Purkinje cell (primary cell): ENCODE results near the gene HOXC10. TPM values are rescaled to one million over a fixed set of nuclear protein-coding genes. Genes with fewer than 3 reads are reported as not detected.

Experiments used
- polyA plus RNA-seq: library from polyadenylated mRNA; unstranded; fragments of >200 nt; fragmentation: Nextera tagmentation; gene quantifications from 2 replicates; pipeline ENCODE4 v1.2.1, GENCODE V29; 2014

HOXC10 gene
- polyA plus RNA-seq: not detected in 2 replicates

DNA sequence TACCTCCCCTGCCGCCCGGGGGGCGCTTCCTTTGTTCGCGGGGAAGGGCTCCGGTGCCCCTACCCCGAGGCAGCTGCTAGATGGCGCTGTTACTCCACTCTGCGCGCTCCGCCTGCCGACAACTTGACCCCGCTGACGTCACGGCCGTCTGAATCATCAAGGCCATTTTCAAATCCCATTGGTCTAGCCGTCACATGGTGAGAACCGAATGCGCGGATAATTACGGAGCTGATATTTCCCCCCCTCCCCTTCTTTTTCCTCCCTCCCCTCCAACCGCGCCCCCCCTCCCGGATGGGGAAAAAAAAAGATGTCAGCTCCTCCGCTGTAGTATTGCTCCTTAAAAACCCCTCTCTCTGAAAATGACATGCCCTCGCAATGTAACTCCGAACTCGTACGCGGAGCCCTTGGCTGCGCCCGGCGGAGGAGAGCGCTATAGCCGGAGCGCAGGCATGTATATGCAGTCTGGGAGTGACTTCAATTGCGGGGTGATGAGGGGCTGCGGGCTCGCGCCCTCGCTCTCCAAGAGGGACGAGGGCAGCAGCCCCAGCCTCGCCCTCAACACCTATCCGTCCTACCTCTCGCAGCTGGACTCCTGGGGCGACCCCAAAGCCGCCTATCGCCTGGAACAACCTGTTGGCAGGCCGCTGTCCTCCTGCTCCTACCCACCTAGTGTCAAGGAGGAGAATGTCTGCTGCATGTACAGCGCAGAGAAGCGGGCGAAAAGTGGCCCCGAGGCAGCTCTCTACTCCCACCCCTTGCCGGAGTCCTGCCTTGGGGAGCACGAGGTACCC lies at the start of gene HOXC10:
Gene HOXC10, plus strand, starts transcription at position 246 of the 791 bp plus-strand sequence. Its CDS starts 114 bp downstream, at position 360.

DNA sequence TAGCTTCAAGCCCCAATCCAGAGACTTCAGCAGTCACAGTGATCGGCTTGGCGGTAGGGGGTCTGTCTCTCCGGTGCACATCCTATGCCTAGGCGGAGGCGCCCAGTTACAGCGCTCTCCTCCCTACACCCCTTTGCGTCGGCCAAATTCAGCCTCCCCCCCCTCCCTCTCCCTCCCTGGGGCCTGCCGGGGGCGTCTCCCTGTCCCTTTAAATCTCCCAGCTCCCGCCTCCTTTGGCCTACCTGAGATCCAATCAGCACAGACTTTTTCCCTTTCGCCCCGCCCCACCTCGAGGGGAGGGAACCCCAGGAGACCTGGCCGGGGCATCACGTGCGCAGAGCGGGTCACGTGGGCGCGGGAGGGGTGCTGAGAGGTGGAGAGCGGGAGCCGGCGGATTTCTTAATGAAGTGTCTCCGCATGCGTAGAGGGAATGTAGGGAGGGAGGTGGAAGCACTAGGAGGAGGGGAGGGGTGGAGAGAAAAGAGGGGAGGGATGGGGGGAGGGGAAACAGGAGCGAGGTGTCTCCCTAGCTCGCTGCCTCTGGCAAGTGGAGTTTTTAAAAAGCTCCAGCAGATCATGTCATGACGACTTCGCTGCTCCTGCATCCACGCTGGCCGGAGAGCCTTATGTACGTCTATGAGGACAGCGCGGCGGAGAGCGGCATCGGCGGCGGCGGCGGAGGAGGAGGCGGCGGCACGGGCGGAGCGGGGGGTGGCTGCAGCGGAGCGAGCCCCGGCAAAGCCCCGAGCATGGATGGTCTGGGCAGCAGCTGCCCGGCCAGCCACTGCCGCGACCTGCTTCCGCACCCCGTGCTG lies 46.4 kb upstream of the HOXC10 start, which contains the start of gene HOXC13:
Gene HOXC13, plus strand, starts transcription at position 506 of the 815 bp plus-strand sequence. Its CDS starts 76 bp downstream, at position 582.

DNA sequence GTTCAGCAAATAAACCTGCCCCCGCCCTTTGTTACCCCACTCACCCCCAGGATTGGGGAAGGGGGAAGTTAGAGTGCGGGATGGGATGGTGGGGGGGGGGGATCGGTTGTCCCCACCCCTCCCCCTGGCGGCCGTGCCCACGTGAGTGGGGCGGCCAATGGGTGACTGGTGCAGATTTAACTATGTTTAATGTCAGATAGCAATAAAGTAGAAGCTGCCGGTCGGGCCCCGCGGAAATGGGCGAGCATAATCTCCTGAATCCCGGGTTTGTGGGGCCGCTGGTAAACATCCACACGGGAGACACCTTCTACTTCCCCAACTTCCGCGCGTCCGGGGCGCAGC lies 30.3 kb upstream of the HOXC10 start, which contains the start of gene HOXC12:
Gene HOXC12, plus strand, starts transcription at position 210 of the 342 bp plus-strand sequence. Its CDS starts 27 bp downstream, at position 237.

DNA sequence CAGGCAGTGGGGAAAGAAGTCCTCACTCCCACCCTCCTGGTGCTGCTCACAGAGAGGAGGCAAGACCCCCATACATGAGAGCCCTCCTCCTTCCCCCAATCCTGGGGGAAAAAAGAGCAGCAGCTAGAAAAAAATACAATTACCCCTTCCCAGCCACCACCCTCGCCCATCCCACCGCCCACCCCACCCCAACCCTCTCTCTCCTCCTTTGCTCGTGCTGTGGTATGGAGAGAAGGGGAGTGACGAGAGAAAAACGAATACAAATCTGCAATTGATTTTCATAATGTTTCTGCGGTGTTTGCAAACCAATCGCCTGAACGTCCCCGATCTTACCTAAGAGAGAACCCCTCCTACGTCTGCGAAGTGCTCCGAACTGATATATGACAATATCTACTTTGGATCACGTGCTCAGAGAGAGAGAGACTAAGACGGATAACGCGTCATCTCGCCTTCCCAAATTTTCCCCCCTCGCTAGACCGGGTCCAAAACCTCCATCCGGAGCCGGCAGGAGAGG lies 12.2 kb upstream of the HOXC10 start, which contains the start of gene HOXC11:
Gene HOXC11, plus strand, starts transcription at position 405 of the 514 bp plus-strand sequence. CDS start 116 bp downstream, outside the sequence.

DNA sequence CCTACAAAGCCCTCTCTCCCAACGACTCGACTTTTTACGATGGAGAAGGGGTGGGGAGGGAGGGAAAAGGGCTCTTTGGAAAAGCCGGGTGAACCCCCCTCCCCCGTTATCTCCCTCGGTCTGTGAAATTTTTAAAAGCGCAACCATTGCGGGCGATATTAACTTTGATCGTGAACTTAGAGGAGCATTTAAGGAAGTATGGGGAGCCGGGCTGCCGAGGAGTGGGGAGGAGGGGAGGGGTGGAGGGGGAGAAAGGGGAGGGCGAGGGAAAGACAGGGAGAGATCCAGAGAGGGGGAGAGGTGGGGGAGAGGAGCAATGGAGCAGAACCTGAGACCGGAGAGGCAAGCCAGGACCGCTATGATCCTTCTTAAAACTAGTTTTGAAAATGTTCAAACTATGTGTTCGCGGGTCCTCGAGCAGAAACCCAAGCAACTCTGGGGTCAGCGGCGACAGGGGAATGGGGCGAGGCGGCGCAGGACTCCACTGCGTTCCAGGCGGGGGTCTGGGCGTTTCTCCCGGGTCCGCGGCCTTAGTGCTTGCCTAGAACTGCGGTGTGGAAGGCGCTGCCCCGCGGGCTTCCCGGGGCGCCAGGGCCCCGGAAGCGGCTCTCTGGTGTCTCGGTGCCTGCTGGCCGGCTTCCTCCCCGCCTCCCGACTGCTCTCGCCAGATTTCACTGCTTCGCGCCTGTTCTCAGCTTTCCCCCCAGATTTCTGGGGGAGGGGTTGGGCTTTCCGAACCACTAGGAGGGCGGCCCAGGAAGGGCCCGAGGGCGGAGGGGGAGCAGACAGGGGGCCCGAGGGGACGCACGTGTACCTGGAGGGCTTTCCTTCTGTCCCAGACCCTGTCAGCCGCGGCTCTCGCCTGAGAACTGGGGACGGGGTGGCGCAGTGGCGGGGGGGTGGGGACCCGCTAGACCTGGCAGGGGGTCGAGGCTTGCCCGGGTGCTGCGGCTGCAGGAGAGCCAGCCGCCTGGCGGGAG lies 10.6 kb upstream of the HOXC10 start, which contains the start of gene HOTAIR:
Gene HOTAIR, minus strand, starts transcription at position 871 of the 980 bp plus-strand sequence.

DNA sequence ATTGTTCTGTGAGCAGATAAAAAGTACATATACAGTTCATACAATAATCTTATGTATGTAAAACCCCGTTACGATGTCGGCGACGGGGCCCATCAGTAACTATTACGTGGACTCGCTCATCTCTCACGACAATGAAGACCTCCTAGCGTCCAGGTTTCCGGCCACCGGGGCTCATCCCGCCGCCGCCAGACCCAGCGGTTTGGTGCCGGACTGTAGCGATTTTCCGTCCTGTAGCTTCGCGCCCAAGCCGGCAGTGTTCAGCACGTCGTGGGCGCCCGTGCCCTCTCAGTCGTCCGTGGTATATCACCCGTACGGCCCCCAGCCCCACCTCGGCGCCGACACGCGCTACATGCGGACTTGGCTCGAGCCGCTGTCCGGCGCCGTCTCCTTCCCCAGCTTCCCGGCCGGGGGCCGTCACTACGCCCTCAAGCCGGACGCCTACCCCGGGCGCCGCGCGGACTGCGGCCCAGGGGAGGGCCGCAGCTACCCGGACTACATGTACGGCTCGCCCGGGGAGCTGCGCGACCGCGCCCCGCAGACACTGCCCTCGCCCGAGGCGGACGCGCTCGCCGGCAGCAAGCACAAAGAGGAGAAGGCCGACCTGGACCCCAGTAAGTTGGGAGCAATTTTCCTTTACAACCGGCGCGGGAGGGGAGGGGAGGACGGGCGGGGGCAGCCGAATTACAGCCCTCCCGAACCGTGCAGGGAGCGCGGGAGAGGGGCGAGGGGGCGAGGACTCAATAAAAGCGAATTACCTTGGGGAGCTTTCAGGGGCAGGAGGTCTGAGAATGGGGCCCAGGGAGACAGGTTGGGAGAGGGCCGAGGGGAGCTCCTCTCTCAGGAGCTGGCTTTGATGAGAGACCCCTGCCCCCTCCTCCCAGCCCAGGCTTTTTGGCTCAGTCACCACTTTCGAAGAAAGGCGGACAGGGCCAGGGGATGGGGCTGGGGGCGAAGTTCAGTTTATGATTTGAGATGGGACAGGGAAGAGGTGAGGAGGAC lies 15.5 kb downstream of the HOXC10 start, which contains the start of gene HOXC9:
Gene HOXC9, plus strand, starts transcription at position 46 of the 999 bp plus-strand sequence. Its CDS starts 28 bp downstream, at position 74.

DNA sequence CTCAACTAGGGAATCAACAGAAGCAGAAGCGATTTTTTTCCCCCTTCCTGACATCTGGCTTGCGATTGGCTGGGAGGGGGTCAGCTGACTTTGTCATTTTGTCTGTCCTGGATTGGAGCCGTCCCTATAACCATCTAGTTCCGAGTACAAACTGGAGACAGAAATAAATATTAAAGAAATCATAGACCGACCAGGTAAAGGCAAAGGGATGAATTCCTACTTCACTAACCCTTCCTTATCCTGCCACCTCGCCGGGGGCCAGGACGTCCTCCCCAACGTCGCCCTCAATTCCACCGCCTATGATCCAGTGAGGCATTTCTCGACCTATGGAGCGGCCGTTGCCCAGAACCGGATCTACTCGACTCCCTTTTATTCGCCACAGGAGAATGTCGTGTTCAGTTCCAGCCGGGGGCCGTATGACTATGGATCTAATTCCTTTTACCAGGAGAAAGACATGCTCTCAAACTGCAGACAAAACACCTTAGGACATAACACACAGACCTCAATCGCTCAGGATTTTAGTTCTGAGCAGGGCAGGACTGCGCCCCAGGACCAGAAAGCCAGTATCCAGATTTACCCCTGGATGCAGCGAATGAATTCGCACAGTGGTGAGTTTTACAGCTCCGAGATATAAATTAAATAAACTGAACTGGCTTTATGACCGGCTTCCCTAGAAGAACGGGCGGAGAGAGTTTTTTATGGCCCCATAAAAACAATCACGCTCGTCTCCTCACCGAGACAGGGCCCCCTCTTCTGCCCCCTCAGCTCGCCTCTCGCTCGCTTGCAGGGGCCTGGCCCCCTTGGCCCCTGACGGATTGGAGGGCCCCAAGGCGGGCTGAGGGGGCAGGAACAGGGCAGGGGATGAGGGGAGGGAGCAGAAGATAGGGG lies 43.6 kb downstream of the HOXC10 start, which contains the start of gene HOXC6:
Gene HOXC6, plus strand, starts transcription at position 127 of the 888 bp plus-strand sequence. Its CDS starts 82 bp downstream, at position 209.

DNA sequence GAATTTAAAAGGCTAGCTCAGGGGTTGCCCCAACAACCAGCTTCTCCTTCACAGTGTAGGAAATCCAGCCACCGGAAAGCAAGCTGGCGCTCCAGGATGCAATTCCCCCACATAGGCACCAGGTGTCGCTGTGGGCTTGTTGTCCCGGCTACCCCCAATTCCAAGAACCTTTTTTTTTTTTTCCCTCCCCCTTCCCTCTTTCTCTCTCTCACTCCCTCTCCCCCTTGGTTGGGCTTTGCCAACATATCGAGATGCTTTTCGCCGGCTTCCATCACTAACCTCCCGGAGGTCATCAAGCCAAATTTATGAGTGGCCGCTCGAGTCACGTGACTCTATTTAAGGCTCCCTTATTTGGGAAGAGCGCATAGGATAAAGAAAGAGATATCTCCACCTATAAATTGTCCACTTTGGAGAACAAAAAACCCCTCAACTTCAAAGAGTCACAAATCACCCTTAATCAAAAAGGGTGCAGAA lies 47.7 kb downstream of the HOXC10 start, which contains the start of gene HOXC5:
Gene HOXC5, plus strand, starts transcription at position 424 of the 474 bp plus-strand sequence. CDS start 73 bp downstream, outside the sequence.

Other genes with a start within 250 kb of the HOXC10 start
- gene CISTR, start 233.2 kb upstream of the HOXC10 start, polyA plus RNA-seq: 0.62 TPM in 1 of 2 replicates, not detected in the other
- gene HOXC13, start 46.3 kb upstream of the HOXC10 start, polyA plus RNA-seq: not detected in 2 replicates
- not detected in 2 replicates for gene HOXC12, start 30.2 kb upstream of the HOXC10 start, polyA plus RNA-seq
- not detected in 2 replicates for gene HOXC11, start 12.0 kb upstream of the HOXC10 start, polyA plus RNA-seq
- gene HOTAIR, start 10.2 kb upstream of the HOXC10 start, polyA plus RNA-seq: not detected in 2 replicates
- not detected in 2 replicates for gene HOXC9, start 15.0 kb downstream of the HOXC10 start, polyA plus RNA-seq
- not detected in 2 replicates for gene HOXC8, start 23.8 kb downstream of the HOXC10 start, polyA plus RNA-seq
- not detected in 2 replicates for gene HOXC6, start 43.3 kb downstream of the HOXC10 start, polyA plus RNA-seq
- gene HOXC5, start 47.9 kb downstream of the HOXC10 start, polyA plus RNA-seq: not detected in 2 replicates
- not detected in 2 replicates for gene HOXC4, start 68.7 kb downstream of the HOXC10 start, polyA plus RNA-seq
- gene SMUG1, start 203.8 kb downstream of the HOXC10 start, polyA plus RNA-seq: 14.4 and 18.8 TPM in 2 replicates